ENCODE data around the gene CELF6.

Gene CELF6

DNA sequence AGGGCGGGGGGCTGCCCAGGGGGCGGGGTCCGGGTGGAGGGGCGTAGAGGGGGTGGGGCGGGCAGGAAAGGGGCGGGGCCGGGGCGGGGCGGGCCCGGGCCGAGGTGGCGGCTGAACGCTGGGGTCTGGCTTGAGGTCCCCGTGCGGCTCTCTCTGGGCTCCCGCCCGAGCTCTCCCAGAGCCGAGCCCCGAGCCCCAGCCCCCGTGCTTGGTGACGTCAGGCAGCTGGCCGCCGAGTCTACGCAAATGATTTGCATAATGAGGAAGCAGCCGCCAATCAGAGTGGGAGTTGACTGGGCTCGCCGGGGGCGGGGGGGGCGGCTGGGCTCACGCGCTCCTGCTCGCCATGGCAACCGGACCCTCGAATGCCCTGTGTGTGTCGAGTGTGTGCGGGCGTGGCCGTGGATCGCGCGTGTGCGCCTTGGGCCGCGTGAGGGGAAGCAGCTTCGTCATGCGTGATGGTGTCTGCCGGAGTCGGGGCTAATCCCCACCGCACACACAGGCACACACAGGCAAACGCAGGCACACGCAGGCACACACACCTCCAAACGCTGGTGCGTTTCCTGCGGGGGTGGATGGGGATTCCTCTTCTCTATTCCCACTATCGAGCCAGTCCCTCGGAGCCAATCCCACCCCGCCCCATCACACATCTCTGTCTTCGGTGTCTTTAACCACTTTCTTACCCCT, at the start of gene CELF6:
CELF6 (minus strand) TSS at position 173 of the 687 bp plus-strand sequence. CDS start 283 bp downstream, outside the sequence.
- ATAC-seq, result peak; percentile 76

DNA sequence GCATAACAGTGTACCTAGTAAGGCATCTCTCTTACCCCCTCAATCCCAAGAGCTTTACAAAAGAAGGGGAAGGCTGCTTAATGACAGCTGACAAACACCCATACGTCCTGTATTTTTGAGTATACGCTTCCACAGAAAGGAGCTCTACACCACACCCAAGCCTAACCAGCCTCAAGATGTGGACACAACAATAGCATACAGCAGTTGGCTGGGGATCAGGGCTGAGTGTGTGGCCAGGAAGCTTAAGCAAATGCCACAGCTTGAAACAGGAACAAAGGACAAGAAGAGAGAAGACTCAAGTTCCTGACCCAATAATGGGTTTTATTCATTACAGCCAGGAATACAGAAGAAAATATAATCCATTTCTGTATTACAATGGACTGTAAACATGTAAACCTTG, 48.9 kb upstream of the CELF6 start:
- ATAC-seq (no peak), DNase-seq (no peak)

More for the DNA sequence above, at the start of gene CELF6:
- peak; percentile 76 for DNase-seq

DNA sequence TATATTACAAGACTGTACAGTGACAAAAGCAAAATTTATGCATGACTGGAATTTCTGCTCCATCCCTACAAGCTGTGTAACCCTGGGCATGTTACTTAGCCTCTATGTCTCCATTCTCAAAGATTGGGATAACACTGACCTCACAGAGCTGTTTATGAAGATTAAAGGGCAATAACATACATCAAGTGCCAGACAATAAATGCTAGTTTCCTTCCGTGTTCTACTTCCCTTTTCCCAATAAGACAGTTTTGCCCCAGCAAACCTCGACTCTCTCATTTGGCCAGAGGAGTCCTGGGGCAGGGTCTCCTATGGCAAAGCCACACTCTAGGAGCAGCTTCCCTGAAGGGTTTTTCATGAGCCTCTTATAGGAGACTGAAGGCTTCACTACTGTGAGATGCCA, 48.4 kb upstream of the CELF6 start:
- DNase-seq, result no peak
- ATAC-seq, result no peak

DNA sequence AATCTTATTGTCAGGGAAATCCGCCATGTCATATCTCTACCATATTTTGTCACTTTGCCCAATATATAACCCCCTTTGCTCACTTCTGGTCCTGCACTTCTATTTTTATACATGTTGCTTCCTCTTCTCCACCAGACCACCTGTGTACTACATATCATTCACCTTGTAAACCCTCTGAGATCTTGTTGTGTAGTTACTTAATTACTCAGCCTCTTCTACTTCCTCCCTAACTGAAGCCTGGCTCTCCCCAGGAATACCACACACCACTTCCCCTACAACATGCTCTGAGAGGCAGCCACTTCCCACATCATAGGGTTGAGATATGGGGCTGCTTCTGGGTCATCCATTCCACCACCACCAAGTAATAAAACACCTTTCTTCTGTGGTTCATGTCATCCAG, 45.9 kb upstream of the CELF6 start:
- ATAC-seq (peak; percentile 80), DNase-seq (no peak)

DNA sequence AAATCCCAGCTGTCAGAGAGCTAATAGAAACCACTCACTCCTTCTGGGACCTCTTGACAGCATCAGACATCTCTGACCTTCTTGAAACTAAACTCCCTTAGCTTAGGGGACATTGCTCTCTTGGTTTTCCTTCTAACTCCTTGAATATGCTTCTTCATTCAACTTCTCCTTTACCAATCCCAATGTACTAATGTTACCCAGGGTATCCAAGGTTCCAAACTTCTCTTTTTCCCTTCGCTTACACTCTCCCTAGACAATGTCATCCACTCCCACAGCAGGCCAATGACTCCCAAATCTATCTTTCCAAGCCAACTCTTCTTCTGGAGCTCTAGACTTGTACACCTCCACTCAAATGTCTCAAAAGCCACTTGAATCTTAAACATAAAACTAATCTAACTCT, 41.2 kb upstream of the CELF6 start:
- DNase-seq (no peak), ATAC-seq (no peak)

DNA sequence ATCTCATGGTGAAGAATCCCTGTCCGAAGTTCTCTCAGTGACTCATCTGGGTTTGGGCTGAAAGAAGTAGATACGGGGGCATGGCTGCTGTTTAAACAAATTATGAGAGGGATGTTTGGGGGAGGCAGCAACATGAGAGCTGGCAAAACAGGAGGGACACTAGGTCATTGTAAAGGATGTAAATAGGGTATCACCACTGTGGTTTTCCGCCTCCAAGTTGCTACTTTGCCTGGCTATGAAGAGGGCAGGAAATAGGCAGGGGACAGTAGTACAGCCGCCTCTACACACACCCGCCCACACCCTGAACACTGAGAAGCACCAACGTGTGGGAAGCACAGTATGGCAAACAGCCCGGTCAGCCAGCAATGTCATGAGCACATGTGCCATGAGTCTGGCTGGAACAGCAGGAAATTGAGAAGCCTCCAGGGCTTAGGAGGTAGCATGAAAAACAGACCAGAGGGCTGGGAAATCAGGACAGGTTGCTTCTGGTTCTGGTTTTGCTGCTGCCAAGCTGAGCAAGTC, 38.8 kb upstream of the CELF6 start:
- no peak for DNase-seq
- ATAC-seq, result no peak

DNA sequence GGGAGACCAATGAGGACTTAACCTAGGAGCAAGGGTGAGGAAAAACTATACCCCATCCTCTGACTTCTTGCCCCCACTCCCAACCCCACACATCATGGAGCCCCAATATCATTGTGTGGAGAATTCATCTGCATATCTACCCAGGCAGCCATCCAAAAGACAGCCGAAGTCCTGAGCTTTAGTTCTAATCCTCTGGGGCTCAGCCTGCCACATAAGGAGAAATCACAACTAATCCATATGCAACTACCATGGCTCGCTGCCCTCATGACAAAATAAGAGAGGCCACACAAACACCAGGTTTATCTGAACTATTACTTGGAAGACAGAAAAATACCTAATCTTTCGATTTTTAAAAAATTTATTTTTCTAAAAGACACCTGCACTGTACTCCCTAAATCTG, 38.2 kb upstream of the CELF6 start:
- DNase-seq (no peak), ATAC-seq (no peak)

DNA sequence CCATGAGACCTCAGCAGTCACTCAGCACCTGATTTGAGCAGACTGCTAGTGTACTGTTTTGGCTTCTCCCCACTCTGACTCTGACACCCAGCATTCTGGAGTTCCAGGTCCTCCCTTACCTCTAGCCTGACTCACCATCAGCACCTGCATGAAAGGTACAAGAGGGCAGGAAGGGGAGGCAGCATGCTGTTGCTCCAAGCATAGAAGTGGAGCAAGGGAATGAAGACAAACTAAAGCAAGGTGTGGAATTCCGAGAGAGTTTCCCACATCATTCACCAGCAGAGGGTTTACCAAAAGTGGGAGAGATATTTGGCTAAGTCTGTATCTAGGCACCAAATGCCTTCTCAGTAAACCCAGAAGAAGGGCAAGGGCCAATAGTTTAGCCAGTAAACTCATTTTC, 34.5 kb upstream of the CELF6 start:
- DNase-seq (no peak), ATAC-seq (no peak)

DNA sequence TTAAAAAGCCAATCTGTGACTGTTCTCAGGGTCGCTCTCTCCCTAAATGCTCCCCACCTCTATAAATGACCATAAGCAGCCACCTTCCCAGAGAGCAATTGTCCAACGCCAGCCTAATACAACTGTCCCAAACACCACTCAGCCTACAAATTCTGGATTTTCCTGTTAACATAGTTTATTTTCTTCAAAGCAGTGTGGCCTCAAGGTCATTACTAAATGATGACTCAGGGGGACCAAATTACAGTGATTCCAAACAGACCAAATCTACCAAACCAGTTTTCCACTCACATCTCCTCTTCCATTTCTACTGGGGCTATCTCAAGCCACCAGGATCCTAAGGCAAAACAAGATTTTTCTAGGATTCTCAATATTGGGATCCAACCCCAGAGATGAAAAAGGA, 33.3 kb upstream of the CELF6 start:
- ATAC-seq (no peak), DNase-seq (no peak)

DNA sequence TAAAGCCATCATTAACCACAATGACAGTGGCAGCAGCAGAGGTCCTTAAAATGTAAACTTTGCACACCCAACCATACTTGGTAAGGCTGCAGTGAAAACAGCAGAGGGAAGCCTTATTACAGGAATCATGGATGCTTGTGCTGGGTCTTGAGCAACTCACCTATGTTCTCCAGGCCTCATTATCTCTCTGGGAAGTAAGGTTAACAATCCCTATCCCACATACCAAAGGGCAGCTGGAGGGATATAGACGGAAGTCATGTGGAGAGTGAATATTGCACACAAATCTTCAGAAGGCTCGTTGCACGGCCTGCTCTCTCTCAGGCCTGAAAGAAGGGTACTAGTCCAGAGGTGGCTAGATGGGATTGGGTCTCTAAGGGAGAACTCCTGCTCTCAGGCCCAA, 25.8 kb upstream of the CELF6 start:
- DNase-seq (no peak), ATAC-seq (no peak)

DNA sequence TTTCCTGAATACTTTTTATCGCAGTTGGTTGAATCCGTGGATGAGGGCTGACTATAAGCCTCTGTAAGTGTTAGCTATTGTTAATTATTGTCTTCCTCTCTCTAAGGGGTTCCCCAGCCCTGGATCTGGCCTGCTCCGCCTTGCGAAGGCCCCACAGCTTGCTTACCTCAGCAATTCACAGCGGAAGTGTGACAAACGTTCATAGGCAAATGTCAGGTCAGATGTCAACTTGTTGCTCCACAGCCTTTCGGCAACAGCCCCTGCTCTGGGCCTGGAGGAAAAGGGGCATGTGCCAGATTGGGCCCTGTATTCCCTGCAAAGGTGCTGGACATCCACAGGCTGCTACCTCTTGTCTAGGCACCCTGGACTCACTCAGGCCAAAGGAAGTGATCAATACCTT, 25.3 kb upstream of the CELF6 start:
- no peak for ATAC-seq
- DNase-seq, result no peak

DNA sequence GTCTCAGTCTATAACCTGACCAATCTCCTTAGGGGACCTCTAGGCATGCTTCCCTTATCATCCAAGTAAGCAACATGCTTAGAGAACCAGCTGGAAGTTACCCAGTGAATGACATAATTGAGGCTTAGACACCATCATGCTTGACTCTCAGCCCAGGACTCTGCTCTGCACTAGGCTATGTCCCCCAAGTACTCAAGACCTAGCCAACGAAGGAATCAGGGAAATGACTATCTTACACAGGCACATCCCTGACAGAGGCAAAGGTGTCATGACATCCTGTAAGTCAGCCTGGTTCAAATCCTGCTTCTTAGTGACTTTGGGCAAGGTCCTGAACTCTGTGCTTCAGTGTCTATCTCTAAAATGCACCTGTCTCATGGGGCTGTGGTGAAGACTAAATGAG, 24.6 kb upstream of the CELF6 start:
- ATAC-seq (no peak), DNase-seq (no peak)

DNA sequence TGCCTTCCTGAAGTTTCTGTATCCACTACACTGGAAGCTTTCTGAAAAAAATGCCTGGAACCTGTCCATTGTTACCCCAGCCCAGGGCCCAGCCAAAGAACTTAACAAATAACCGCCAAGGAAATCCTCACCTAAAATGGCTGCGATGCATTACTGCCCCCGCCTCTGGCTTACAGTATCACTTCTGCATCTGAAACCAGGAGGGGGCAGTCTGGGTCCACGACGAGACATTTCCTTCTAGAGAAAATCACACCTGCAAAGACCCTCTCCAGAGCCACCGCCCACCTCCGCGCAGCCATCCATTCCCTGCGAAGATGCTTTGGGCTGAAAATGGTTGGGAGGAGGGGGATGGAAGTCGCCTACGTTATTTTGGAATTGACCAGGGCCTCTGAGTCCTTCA, 22.4 kb upstream of the CELF6 start:
- ATAC-seq, result no peak
- DNase-seq, result peak; percentile 32

DNA sequence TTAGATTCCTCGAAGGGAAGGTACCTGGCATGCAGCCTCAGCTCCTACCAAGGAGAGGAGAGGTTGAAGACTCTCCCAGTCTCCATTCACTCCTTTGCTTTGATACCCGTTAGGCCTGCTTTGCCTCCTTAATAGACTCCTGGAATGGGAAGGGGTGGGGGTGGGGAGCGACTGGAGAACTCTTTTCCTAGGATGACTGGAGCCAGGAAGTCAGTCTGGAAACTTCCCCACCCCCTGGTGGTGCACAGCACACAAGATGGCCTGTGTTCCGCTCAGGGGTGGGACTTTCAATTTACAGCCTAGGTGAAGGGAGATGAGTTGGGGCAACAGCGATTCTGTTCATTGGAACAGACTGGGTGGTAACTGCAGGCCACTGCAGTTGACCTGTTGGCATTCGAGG, 21.4 kb upstream of the CELF6 start:
- ATAC-seq, result no peak
- DNase-seq, result no peak

DNA sequence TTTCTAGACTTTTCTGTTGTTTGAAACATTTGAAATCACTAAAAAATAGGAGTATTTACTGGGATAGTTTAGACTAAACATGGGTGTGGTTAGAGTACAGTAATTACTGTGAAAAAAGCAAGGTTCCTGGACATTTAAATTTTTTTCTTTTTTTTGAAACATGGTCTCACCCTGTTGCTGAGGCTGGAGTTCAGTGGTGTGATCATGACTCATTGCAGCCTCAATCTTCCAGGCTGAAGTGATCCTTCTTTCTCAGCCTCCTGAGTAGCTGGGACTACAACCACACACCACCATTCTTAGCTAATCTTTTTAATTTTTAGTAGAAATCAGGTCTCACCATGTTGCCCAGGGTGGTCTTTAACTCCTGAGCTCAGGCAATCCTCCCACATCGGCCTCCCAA, 20.4 kb upstream of the CELF6 start:
- DNase-seq (no peak), ATAC-seq (no peak)

DNA sequence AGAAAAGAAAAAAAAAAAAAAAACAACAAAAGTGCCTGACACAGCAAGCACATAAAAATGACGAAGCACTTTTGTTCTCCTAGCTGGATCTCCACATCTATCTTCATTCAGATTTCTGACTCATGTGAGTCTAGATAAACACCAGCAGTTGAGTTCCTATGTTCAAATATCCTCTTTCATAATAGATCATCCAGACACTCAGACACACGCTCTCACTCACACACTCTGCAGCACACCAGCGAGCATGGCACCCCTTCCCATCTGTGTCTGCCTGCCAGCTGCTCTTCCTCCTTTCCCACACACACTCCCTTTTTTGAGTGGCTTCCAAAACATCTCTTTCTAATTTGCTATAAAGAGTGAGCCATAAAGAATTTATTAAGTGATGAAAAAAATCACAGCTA, 19.8 kb upstream of the CELF6 start:
- ATAC-seq, result no peak
- DNase-seq, result no peak

DNA sequence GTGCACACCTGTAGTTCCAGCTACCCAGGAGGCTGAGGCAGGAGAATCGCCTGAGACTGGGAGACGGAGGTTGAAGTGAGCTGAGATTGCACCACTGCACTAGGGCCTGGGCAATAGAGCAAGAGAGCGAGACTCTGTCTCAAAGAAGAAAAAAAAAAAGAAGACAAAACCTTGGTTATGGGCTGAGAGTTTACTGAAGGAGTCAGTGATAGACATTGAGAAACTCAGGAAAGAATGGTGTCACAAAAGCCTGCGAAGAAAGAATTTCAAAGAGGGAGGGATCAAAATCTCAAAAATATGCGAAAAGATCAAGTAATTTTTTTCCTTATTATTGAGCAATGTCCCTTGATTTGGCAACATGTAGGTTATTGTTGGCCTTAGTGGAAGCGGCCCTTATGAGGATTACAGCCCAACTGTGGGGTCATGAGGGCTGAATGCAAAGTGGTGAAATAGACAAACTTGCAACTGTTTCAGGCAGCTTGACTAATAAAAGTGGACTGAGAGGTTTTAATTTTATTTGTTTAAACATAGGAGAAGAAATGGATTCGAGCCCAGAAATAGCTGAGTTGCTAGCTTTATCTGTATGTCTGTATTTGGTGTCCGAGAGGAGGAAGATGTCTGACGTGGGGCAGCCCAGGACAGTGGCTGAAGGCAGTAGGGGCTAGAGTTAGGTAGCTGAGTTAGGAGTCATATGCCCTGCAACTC, 18.8 kb upstream of the CELF6 start:
- DNase-seq (no peak), ATAC-seq (no peak)

DNA sequence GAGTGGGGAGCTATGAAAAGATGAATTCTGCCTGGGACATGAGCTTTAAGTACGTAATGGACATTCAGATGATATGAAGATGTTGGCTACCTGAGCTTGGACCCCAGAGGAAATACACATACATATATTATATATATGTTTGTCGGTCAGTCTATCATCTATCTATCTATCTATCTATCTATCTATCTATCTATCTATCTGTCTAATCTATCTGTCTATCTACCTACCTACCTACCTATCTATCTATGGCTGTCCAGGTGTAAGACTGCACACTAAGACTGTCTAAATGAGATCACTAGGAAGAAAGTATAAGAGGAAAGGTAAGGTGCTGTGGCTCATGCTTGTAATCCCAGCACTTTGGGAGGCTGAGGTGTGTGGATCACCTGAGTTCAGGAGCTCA, 18.2 kb upstream of the CELF6 start:
- ATAC-seq (no peak), DNase-seq (no peak)

DNA sequence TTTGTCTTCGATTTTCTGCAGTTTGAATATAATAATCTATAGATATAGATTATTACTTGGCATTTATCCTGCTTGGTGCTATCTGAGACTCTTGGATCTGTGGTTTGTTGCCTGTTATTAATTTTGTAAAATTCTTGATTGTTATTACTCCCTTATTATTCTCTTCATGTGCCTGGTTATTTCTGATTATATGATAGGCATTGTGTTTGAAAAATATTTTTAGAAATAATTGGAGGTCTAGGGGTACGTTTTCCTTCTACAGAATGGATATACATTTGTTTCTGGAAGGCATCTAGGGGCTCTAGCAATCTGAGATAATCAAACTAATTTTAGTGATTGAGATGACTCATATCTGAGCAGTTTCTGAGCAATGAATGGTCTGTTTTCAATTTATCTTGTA, 14.9 kb upstream of the CELF6 start:
- ATAC-seq (no peak), DNase-seq (no peak)

DNA sequence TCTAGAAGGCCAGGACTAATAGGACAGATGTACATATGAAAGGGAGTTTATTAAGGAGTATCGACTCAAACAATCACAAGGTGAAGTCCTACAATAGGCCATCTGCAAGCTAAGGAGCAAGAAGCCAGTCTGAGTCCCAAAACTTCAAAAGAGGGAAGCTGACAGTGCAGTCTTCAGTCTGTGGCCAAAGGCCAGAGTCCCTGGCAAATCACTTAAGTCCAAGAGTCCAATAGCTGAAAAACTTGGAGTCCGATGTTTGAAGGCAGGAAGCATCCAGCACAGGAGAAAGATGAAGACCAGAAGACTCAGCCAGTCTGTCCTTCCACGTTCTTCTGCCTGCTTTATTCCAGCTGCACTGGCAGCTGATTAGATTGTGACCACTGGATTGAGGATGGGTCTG, 11.1 kb upstream of the CELF6 start:
- no peak for ATAC-seq

DNA sequence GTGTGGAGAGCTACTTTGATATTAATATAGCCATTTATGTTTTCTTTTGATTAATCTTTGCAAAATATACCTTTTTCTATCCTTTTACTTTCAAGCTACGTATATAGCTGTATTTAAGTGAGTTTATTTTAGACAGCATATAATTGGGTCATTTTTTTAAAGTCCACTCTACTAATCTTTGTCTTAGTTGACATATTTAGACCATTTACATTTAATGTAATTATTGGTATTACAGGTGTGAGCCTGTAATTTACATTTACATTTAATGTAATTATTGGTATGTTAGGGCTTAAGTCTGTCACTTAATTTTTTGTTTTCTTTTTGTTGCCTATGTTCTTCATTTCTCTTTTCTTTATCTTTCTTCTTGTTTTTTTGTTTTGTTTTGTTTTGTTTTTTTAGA, 3.8 kb upstream of the CELF6 start:
- no peak for ATAC-seq
- no peak for DNase-seq

More for the DNA sequence above, 11.1 kb upstream of the CELF6 start:
- DNase-seq, result no peak

DNA sequence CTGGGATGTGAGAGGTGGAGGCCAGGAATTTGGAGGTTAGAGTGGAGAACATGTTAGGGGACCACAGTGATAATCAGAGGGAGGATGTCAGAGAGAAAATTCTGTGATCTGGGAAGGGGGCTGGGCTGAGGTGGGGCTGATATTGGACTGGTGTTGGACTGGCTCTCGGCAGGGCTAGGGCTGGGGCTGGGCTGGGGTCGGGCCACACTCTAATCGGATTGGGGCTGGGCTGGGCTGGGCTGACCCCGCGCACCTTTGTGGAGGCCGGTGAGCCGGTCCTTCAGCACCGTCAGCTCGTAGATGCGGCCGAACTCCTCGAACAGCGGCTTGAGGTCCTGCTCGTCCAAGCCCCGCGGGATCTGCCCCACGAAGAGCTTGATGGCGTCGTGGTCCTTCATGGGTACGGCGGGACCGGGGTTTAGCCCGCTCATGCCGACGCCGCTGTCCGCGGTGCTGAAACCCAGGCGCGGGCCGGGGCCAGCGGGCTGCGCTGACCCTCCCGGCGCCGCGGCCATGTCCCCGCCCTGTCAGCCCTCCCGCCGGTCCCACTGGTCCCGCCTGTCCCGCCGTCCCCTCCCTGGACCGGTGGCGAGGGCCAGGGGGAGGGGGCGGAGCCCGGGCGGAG, 485 bp downstream of the CELF6 start:
- DNase-seq (peak; percentile 64), ATAC-seq (peak; percentile 34)

DNA sequence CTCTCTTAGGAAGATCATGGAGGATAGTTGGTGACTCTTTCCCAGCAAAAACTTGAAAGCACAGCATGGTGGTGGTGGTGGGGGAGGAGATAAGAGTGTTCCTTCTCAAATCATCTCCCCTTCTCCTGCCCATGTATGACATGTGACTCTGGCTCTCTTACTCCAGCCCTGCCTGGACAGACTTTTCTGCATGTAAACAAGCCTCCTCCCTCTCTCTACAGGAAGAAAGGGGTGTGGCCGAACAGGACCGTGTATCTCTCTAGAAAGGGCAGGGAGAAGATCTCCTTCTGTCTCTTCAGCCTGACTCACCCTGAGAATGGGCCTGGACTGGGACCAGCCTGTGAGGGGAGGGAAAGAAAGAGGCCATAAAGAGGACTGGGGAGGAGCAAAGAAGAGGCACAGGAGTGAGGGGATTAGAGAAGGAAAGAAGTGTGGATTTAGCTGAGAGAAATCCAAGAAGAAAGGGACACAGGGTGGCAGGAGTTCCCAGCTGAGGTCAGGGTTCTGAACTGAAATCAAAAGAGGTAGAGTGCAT, 1.5 kb downstream of the CELF6 start:
- ATAC-seq (no peak), DNase-seq (no peak)
